OCI-LY3 (cell line): ENCODE results near the gene FBH1.

ENCODE experiments used
- EZH2phosphoT487 ChIP-seq: fragments of 200-600 bp; shearing (Covaris generic); IDR thresholded peaks from 2 replicates; pipeline ENCODE4 v1.6.1; 2018; ENCODE audit warnings: antibody characterized with exemption, mixed run types, low read depth
- TF ChIP-seq, protein P1 (sequence below): fragments of 200-600, 300-600 bp; sonication (generic); IDR thresholded peaks from 2 replicates; pipeline ENCODE4 v1.5.1; 2014; ENCODE audit warnings: antibody characterized with exemption, low read length, low read depth

DNA sequence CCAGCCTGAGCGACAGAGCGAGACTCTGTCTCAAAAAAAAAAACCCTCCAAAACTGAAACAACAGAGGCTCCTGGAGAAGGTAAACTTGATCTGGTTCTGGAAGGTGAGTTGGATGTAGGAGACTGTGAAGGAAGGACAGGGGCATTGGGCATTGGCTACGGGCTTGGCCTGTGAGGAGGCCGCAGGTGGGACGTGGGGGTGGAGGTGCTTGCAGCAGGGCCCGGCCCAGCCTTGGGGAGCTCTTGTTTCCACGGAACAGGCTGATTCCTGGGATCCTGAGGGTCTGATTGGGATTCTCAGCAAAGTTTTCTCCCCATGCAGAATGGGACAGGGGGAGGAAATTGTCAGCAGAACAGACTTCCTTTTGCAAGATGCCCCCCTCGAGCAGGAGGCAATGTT lies 56.7 kb downstream of the FBH1 start:
- no peak for TF ChIP-seq EZH2phosphoT487
- TF ChIP-seq, protein P1, sequence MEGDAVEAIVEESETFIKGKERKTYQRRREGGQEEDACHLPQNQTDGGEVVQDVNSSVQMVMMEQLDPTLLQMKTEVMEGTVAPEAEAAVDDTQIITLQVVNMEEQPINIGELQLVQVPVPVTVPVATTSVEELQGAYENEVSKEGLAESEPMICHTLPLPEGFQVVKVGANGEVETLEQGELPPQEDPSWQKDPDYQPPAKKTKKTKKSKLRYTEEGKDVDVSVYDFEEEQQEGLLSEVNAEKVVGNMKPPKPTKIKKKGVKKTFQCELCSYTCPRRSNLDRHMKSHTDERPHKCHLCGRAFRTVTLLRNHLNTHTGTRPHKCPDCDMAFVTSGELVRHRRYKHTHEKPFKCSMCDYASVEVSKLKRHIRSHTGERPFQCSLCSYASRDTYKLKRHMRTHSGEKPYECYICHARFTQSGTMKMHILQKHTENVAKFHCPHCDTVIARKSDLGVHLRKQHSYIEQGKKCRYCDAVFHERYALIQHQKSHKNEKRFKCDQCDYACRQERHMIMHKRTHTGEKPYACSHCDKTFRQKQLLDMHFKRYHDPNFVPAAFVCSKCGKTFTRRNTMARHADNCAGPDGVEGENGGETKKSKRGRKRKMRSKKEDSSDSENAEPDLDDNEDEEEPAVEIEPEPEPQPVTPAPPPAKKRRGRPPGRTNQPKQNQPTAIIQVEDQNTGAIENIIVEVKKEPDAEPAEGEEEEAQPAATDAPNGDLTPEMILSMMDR, result no peak
